ENCODE data around the gene MINDY4.

Gene MINDY4

DNA sequence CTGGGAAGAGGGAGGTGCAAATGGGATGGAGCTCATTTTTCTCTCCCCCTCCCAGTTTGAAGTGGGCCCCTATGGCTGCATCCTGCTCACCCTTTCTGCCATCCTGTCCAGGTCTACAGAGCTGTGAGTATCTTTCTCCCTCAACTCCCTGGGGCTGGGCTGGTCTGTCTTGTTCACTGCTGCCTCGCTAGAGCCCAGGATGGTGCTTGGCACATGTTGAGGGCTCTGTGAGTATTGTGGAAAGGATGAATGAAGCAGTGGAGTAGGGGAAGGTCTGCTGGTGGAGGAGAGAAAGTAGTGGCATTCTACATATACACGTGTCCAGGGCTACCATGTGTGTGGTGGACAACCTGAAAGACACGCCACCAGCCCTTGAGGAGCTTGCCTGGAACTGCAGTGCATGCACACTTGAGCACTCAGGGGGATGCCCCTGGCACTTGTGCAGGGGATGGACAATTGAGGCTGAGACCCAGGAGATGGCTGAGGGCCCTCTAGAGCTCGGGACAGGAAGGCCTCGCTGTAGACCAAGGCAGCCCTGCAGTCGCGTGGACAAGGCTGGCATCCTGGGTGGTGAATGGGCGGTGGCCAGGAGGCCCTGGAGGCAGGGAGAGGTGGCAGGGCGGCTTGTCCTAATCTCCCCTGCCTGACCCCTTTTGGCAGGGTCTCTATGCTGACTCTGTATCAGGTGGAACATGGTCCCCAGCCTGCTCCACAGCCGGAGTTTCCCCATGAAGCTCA lies 88.2 kb downstream of the MINDY4 start:
- H3K9ac ChIP-seq (ENCODE audit: low read length): no peak overlapping the region
- H3K27me3 ChIP-seq (ENCODE audit: control insufficient read depth, insufficient read depth, low read length): no peaks in the 10 kb centered on the region
- no peaks in the 10 kb centered on the region for H3K36me3 ChIP-seq (ENCODE audit: control insufficient read depth, insufficient read depth, low read length)
- H3K9me3 ChIP-seq (ENCODE audit: control insufficient read depth, low read length): no peaks in the 10 kb centered on the region
- no peaks in the 10 kb centered on the region for H3K4me1 ChIP-seq (ENCODE audit: control insufficient read depth, insufficient read depth, low read length)
- no peak overlapping the region for H3K4me3 ChIP-seq (ENCODE audit: low read length)

DNA sequence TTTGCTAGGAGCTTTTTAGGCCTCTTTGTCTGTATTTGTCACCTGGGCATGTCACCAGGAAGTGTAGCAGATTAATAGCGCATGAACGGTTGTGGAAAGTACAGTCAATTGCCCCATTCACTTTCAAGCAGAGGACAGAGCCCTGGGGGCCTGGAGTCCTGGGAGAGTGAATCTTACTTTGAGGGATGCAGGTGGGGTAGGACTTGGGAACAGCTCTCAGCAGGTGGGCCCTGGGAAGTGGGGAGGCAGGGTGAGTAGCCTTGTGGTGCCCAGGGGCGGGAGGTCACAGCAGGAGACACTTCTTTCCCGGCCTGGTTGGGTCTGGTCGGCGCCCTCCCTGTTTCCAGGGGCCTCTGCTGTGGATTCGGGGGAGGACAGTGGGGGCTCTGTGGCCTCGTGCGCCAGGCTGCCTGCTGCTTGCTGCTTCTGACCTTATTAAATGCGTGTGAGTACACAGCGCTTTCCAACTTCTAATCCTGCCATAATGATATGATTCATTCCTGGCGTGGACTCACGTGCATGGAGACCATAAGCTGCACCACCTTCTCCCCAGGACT lies 88.8 kb downstream of the MINDY4 start:
- no peaks in the 10 kb centered on the region for H3K27me3 ChIP-seq (ENCODE audit: control insufficient read depth, insufficient read depth, low read length)
- no peak overlapping the region for H3K4me3 ChIP-seq (ENCODE audit: low read length)
- H3K9me3 ChIP-seq (ENCODE audit: control insufficient read depth, low read length): no peaks in the 10 kb centered on the region
- no peaks in the 10 kb centered on the region for H3K36me3 ChIP-seq (ENCODE audit: control insufficient read depth, insufficient read depth, low read length)
- no peak overlapping the region for H3K9ac ChIP-seq (ENCODE audit: low read length)
- H3K4me1 ChIP-seq (ENCODE audit: control insufficient read depth, insufficient read depth, low read length): no peaks in the 10 kb centered on the region

DNA sequence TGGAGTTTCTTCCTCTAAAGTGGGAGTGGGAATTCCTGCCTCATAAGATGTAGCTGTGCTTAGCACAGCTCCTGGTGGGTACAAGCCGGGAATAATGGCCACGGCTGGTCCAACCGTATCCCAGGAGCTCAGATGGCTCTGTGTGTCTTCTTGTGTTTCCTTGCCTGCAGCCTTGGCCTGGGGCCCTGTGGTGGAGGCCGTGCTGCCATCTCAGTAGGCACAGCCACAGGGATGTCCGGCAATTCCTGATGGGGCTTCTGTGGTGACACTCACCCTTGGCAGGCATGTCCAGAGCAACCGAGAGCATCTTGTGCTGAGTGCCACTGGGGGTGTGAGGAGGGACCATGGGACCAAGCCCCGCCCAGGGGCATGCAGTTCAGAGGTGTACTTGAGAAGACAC lies 90.4 kb downstream of the MINDY4 start:
- H3K4me1 ChIP-seq (ENCODE audit: control insufficient read depth, insufficient read depth, low read length): no peaks in the 10 kb centered on the region
- no peak overlapping the region for H3K4me3 ChIP-seq (ENCODE audit: low read length)

DNA sequence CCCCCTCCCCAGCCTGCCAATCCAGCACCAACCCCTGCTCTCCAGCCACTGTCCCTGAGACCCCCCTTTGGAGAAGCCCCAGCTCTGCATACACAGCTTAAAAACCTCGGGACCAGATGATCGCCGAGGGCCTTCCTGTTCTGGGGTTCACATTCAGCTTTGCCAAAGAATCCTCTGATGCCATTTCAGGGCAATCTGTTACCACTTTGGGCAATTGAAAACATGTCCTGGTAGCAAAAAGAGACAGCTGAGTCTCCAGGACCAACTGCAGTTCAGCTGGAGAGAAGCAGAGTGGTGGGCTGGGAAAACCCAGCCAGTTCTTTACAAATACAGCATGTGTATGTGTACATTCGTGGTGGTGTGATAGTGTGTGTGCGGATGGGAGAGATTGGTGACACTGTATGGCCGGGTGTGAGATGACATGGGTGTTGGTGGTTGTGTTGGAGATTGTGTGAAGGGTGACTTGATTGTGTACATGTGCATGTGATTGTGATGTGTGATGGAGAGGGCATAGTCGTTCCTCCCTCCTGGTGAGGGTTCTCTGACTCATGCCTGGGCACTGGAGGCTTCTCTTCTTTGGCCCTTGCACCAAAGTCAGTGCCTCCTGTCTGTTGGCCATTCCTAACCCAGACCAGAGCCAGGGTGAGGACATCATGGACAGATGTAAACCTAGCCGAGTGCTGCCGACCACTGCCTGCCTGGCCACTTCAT lies 91.9 kb downstream of the MINDY4 start:
- no peaks in the 10 kb centered on the region for H3K9me3 ChIP-seq (ENCODE audit: control insufficient read depth, low read length)
- H3K27me3 ChIP-seq (ENCODE audit: control insufficient read depth, insufficient read depth, low read length): no peaks in the 10 kb centered on the region
- no peak overlapping the region for H3K9ac ChIP-seq (ENCODE audit: low read length)
- H3K36me3 ChIP-seq (ENCODE audit: control insufficient read depth, insufficient read depth, low read length): no peaks in the 10 kb centered on the region
- no peaks in the 10 kb centered on the region for H3K4me1 ChIP-seq (ENCODE audit: control insufficient read depth, insufficient read depth, low read length)
- no peak overlapping the region for H3K4me3 ChIP-seq (ENCODE audit: low read length)

More for the DNA sequence above, 90.4 kb downstream of the MINDY4 start:
- Histone ChIP-seq H3K36me3 (ENCODE audit: control insufficient read depth, insufficient read depth, low read length) (no peaks in the 10 kb centered on the region), H3K9ac (ENCODE audit: low read length) (no peak overlapping the region), H3K9me3 (ENCODE audit: control insufficient read depth, low read length) (no peaks in the 10 kb centered on the region), H3K27me3 (ENCODE audit: control insufficient read depth, insufficient read depth, low read length) (no peaks in the 10 kb centered on the region)

DNA sequence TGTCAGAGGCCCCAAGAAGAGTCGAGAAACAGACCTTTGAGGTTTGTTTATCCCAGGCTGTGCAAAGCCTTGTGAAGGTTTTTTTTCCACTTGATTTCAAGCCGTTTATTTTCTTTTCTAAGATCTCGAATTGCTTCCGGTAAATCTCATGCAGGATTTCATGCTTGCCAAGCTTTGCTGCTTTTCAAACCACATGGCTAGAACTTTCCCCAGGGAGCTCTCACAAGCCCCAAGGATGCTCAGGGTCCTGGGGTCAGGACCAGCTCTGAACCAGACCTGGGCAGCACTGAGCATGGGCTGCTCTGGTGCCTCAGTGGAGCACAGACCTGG lies 92.5 kb downstream of the MINDY4 start:
- Histone ChIP-seq H3K4me1 (ENCODE audit: control insufficient read depth, insufficient read depth, low read length) (no peaks in the 10 kb centered on the region), H3K9ac (ENCODE audit: low read length) (no peak overlapping the region), H3K36me3 (ENCODE audit: control insufficient read depth, insufficient read depth, low read length) (no peaks in the 10 kb centered on the region), H3K4me3 (ENCODE audit: low read length) (no peak overlapping the region), H3K27me3 (ENCODE audit: control insufficient read depth, insufficient read depth, low read length) (no peaks in the 10 kb centered on the region), H3K9me3 (ENCODE audit: control insufficient read depth, low read length) (no peaks in the 10 kb centered on the region)

DNA sequence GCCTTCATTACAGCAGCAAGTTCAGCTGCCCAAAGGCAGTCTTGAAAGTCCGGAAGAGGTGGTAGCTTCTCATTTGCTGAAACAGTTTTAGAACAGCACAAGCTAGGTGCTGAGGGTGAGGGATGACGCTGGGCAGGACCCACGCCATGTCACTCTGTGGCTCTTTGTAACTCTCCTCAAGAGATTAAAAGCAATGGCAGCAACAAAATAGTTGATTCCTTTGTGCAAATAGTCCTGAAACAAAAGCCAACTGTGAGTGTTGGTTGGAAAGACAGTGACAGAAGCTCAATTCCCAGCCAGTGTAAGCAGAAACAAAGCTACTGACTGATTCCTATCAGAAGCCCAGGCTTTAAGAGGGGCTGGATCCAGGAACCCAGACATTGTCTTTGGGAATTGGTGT lies 92.9 kb downstream of the MINDY4 start:
- no peak overlapping the region for H3K4me3 ChIP-seq (ENCODE audit: low read length)
- no peaks in the 10 kb centered on the region for H3K4me1 ChIP-seq (ENCODE audit: control insufficient read depth, insufficient read depth, low read length)
- H3K36me3 ChIP-seq (ENCODE audit: control insufficient read depth, insufficient read depth, low read length): no peaks in the 10 kb centered on the region
- no peak overlapping the region for H3K9ac ChIP-seq (ENCODE audit: low read length)
- no peaks in the 10 kb centered on the region for H3K27me3 ChIP-seq (ENCODE audit: control insufficient read depth, insufficient read depth, low read length)
- H3K9me3 ChIP-seq (ENCODE audit: control insufficient read depth, low read length): no peaks in the 10 kb centered on the region

DNA sequence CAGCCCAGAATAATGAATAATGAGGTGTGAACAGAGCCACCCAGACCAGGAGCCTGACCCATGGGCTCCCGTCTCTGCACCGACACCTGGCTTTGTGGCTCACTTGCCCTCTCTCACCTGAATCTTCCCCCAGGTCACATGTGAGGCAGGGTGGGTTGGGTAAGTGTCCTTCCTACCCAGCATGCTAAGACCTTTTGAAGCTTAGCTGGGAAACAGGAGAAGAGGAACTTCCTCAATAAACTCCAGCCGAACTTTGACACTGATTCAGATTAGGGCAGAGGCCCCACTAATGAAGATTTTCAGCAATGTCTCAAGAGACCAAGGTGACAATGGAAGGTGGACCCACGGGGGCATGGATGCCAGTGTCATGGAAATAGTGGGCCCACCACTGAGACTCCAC lies 93.9 kb downstream of the MINDY4 start:
- H3K4me1 ChIP-seq (ENCODE audit: control insufficient read depth, insufficient read depth, low read length): no peaks in the 10 kb centered on the region
- no peak overlapping the region for H3K4me3 ChIP-seq (ENCODE audit: low read length)
- no peak overlapping the region for H3K9ac ChIP-seq (ENCODE audit: low read length)
- H3K9me3 ChIP-seq (ENCODE audit: control insufficient read depth, low read length): no peaks in the 10 kb centered on the region
- H3K36me3 ChIP-seq (ENCODE audit: control insufficient read depth, insufficient read depth, low read length): no peaks in the 10 kb centered on the region
- H3K27me3 ChIP-seq (ENCODE audit: control insufficient read depth, insufficient read depth, low read length): no peaks in the 10 kb centered on the region

DNA sequence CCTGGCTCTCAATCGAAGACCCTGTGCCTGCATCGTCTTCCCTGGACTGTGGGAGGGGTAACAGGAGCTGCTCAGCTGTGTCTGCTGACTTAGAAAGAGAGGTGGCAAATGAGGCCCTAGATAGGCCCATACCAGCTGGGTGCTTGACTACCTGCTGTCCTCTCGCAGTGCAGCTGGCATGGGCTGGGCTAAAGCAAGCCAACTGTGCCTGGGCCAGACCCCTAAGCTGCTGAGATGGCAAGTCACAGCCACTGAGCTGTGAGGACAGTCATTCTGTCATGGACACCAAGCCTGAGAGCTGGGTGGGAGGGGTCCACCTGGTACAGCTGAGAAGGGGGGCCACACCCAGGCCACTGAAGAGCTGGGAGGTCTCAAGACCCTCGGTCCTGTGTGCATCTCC lies 94.6 kb downstream of the MINDY4 start:
- Histone ChIP-seq H3K9ac (ENCODE audit: low read length) (no peak overlapping the region), H3K36me3 (ENCODE audit: control insufficient read depth, insufficient read depth, low read length) (no peaks in the 10 kb centered on the region), H3K9me3 (ENCODE audit: control insufficient read depth, low read length) (no peaks in the 10 kb centered on the region), H3K4me1 (ENCODE audit: control insufficient read depth, insufficient read depth, low read length) (no peaks in the 10 kb centered on the region), H3K4me3 (ENCODE audit: low read length) (no peak overlapping the region), H3K27me3 (ENCODE audit: control insufficient read depth, insufficient read depth, low read length) (no peaks in the 10 kb centered on the region)

DNA sequence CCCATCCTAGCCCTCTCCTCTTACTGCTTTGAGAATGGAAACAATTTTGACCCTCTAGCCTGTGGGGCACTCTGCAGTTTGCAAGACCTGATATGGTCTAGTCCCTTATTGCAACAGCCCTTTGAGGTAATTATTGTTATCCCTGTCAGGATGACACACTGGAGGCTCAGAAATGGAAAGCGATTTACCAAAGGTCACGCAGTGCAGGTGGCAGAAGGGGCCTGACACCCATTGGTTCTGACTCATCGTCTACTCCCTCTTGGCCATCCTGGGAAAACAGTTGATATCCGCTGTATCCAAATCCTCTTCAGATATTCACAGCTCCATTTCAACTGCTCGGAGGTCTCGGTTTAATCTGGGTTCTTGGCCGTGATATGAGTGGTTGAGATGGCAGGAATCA lies 95.7 kb downstream of the MINDY4 start:
- no peak overlapping the region for H3K9ac ChIP-seq (ENCODE audit: low read length)
- H3K36me3 ChIP-seq (ENCODE audit: control insufficient read depth, insufficient read depth, low read length): no peaks in the 10 kb centered on the region
- no peaks in the 10 kb centered on the region for H3K27me3 ChIP-seq (ENCODE audit: control insufficient read depth, insufficient read depth, low read length)
- no peaks in the 10 kb centered on the region for H3K9me3 ChIP-seq (ENCODE audit: control insufficient read depth, low read length)
- no peaks in the 10 kb centered on the region for H3K4me1 ChIP-seq (ENCODE audit: control insufficient read depth, insufficient read depth, low read length)
- no peak overlapping the region for H3K4me3 ChIP-seq (ENCODE audit: low read length)

DNA sequence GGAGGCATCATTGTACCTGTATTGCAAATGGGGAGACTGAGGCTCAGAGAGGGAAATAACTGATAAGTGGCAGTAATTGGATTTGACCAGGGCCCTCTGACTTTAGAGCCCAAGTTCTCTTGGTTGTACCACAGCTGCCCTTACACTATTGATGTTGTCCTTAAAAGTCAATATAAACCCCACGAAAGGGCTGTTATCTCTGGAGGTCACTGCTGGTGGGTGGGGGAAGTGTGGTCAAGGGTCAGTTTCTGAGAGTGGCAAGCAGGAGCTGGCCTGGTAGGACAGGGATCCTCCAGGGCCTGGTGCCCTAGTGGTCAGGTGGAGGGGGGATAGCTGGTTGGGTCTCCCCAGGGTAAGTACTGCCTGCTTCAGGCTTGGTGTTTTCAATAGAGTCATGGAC lies 96.3 kb downstream of the MINDY4 start:
- Histone ChIP-seq H3K36me3 (ENCODE audit: control insufficient read depth, insufficient read depth, low read length) (no peaks in the 10 kb centered on the region), H3K4me3 (ENCODE audit: low read length) (no peak overlapping the region), H3K9me3 (ENCODE audit: control insufficient read depth, low read length) (no peaks in the 10 kb centered on the region), H3K9ac (ENCODE audit: low read length) (no peak overlapping the region), H3K4me1 (ENCODE audit: control insufficient read depth, insufficient read depth, low read length) (no peaks in the 10 kb centered on the region), H3K27me3 (ENCODE audit: control insufficient read depth, insufficient read depth, low read length) (no peaks in the 10 kb centered on the region)

DNA sequence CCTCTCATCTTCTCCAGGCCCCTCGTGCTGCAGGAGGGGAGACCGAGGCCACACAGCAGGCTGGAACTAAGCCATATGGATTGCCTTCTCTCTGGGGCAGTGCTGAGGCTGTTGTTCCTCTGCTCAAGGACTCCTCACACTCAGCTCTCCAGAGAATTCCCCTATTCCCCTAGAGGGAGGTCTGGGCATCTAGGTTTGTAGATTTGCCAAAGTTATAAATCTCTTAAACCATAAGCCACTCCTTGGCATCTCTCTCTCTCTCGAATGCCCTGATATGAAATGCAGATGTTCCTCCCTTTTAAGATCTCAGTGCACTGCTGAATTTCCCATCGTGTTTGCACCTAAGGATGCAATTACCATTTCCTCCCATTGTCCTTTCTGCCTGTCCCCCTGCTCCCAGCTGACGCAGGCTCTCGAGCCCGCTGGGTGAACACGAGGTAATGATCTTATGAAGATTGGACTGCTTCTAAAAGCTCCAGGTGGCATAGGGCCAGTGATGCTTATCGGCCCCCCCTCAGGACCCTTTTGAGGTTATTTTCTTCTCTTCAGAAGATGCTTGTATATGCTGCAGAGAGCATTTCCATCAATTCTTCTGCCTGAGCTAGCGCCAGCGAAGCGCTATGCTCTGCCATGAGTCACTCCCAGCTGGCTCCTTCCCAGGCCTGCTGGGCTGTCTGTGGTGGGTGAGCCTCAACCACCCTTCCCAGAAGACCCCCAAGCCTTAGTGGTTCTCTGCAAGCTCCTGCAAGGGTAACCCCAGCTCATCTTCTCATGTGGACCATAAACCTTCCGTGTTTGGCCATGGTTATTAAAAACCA lies 98.8 kb downstream of the MINDY4 start:
- Histone ChIP-seq H3K27me3 (ENCODE audit: control insufficient read depth, insufficient read depth, low read length) (no peaks in the 10 kb centered on the region), H3K4me1 (ENCODE audit: control insufficient read depth, insufficient read depth, low read length) (no peaks in the 10 kb centered on the region), H3K36me3 (ENCODE audit: control insufficient read depth, insufficient read depth, low read length) (no peaks in the 10 kb centered on the region), H3K9me3 (ENCODE audit: control insufficient read depth, low read length) (no peaks in the 10 kb centered on the region), H3K9ac (ENCODE audit: low read length) (no peak overlapping the region), H3K4me3 (ENCODE audit: low read length) (no peak overlapping the region)
